ENCODE results near the gene XRN2.

Gene XRN2

DNA sequence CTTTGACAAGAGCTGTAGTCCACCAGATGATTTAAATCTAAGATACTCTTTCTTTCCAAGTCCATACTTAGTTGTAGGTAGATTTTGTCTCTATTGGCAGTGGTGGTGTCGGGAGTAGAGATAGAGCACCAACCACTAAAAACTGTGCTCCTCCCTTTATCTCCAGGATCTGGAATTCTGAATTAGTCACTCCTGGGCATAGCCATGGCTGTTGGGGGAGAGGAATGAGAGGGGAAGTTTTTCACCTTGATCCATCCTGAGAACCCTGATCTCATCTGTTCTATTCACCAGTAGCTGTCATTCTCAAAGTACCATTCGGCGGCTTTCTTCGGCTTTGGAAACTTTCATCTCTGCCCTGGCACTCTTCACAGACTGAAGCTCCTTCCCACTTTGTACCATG lies 129.8 kb downstream of the XRN2 start:
- Mint-ChIP-seq H3K27me3 (ENCODE audit: low read depth) (peaks cover 20% of the 10 kb centered on the region), H3K9me3 (no peaks in the 10 kb centered on the region), H3K27ac (no peak overlapping the region)

DNA sequence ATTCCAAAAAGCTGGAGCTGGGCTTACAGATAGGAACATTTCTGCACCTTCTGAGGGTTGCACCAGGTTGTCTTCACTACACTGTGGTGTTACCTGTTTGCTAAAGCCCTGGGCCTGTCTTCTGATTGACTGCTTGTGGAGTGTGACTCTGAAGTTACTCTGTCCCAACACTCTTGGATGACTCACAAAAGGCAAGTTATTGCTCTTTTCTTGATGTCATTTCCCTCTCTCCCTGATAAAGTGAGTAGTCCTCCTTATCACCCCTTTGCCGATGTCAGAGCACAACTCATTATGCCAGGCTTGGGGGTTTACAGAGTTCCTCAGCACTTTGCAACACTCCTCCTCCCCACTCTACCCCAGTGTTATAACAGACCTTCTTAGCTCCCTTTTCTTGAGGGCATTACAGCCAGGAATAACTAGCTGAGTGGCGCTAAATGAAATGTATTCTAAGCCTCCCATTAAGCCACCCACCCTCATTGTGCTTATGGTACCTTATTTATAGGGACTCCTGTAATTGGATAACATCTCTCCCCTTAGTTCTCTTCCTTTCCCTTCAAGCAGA lies 130.3 kb downstream of the XRN2 start:
- Mint-ChIP-seq H3K27ac (no peak overlapping the region), H3K27me3 (ENCODE audit: low read depth) (peaks cover 21% of the 10 kb centered on the region), H3K4me1 (ENCODE audit: low read depth) (no peaks in the 10 kb centered on the region), H3K36me3 (ENCODE audit: low read depth) (no peaks in the 10 kb centered on the region), H3K4me3 (no peak overlapping the region), H3K9me3 (no peaks in the 10 kb centered on the region)

More for the DNA sequence above, 129.8 kb downstream of the XRN2 start:
- Mint-ChIP-seq H3K4me1 (ENCODE audit: low read depth) (no peaks in the 10 kb centered on the region), H3K4me3 (no peak overlapping the region), H3K36me3 (ENCODE audit: low read depth) (no peaks in the 10 kb centered on the region)

DNA sequence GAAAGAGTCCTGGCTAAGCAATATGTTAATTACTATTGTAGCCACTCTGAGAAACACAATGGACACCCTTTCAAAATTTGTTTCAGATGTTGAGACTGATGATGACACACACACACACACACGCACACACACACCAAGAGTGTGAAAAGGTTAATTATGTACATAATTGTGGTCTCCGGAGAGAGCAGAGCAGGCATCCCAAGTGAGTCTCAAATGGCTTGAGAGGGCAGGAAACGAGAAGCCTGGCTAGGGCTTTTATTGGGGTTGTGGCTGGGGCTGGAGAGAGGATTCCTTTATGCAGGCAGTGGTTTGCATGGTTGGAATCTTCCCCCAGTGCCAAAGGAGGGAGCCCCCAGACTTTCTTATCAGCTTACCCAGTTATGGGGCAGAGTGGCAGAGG lies 132.4 kb downstream of the XRN2 start:
- Mint-ChIP-seq H3K4me3 (no peak overlapping the region), H3K9me3 (no peaks in the 10 kb centered on the region), H3K27me3 (ENCODE audit: low read depth) (peaks cover 25% of the 10 kb centered on the region), H3K27ac (no peak overlapping the region), H3K36me3 (ENCODE audit: low read depth) (no peaks in the 10 kb centered on the region), H3K4me1 (ENCODE audit: low read depth) (no peaks in the 10 kb centered on the region)

- Mint-ChIP-seq H3K27ac (no peak overlapping the region), H3K4me1 (ENCODE audit: low read depth) (no peaks in the 10 kb centered on the region), H3K36me3 (ENCODE audit: low read depth) (no peaks in the 10 kb centered on the region), H3K27me3 (ENCODE audit: low read depth) (peaks cover 27% of the 10 kb centered on the region), H3K4me3 (no peak overlapping the region), H3K9me3 (no peaks in the 10 kb centered on the region)
Observed at GRCh38 chr20:21436205-21436604, 133.1 kb downstream of the XRN2 start.

DNA sequence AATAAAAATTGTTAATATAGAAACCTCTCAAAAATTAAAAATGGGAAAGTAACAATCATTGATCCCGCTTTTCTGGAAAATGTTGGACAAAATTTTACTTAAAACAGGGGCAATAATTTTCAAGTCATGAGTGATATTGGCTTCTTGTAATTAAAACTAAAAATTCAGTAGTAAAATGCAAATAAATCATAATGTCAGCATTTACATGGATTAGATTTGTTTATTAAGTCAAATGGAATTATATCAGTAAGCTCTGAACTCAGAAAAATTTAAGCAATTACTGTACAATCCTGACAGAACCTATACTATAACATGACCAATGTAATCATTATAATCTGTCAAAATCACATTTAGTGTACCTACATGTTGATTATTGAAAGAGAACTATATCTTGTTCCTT lies 134.1 kb downstream of the XRN2 start:
- Mint-ChIP-seq H3K27ac (no peak overlapping the region), H3K4me1 (ENCODE audit: low read depth) (no peaks in the 10 kb centered on the region), H3K27me3 (ENCODE audit: low read depth) (peaks cover 30% of the 10 kb centered on the region), H3K9me3 (no peaks in the 10 kb centered on the region), H3K4me3 (no peak overlapping the region), H3K36me3 (ENCODE audit: low read depth) (no peaks in the 10 kb centered on the region)

DNA sequence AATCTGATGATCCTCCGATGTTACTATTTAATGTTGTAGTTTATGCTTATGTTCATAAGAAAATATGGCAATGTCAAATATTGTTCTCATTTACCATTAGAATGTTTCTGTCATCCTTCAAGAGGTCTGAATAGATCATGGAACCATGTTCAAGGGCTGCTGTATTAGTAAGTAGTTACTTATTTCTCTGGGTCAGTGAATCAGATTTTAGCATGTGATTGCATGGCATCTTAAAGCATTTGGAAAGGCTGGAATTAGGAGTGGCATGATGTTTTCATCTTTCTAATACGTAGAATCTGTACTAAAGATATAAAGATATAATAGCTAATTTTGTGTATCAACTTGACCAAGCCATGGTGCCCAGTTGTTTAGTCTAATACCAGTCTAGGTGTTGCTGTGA lies 134.7 kb downstream of the XRN2 start:
- H3K4me3 Mint-ChIP-seq = no peak overlapping the region
- no peaks in the 10 kb centered on the region for H3K4me1 Mint-ChIP-seq (ENCODE audit: low read depth)
- no peaks in the 10 kb centered on the region for H3K9me3 Mint-ChIP-seq
- H3K36me3 Mint-ChIP-seq (ENCODE audit: low read depth) = no peaks in the 10 kb centered on the region
- no peak overlapping the region for H3K27ac Mint-ChIP-seq
- H3K27me3 Mint-ChIP-seq (ENCODE audit: low read depth) = peaks cover 34% of the 10 kb centered on the region
